Colonic mucosa (tissue), 4 donors: ENCODE measurements around the gene FAXC. TPM values are rescaled to one million over a fixed set of nuclear protein-coding genes. Genes with fewer than 3 reads are reported as not detected.

ENCODE experiments used
- DNase-seq: peaks from one replicate; pipeline ENCODE4 v3.0.0-alpha.2; 2020
- H3K27ac ChIP-seq: fragments of 200-600 bp; one replicate; pipeline ENCODE4 v1.8.0; 2021
- H3K27me3 ChIP-seq: fragments of 200-600 bp; one replicate; pipeline ENCODE4 v1.8.0; 2021
- H3K36me3 ChIP-seq: fragments of 200-600 bp; one replicate; pipeline ENCODE4 v1.8.0; 2021
- H3K4me1 ChIP-seq: fragments of 200-600 bp; one replicate; pipeline ENCODE4 v1.8.0; 2021; ENCODE audit warnings: mild to moderate bottlenecking
- H3K4me3 ChIP-seq: fragments of 200-600 bp; one replicate; pipeline ENCODE4 v1.8.0; 2021
- H3K9ac ChIP-seq, 2 donors: one replicate each; pipeline ENCODE4 v1.7.0; 2013; ENCODE audit warnings: control low read depth in 2 of 2, low read depth in 2 of 2, low read length in 2 of 2
- H3K9me3 ChIP-seq: fragments of 200-600 bp; one replicate; pipeline ENCODE4 v1.8.0; 2021
- CTCF ChIP-seq: fragments of 200-600 bp; IDR thresholded peaks from one replicate; pipeline ENCODE4 v1.8.0; 2022; ENCODE audit warnings: antibody characterized with exemption, mild to moderate bottlenecking
- intact Hi-C: fragments of 100-400 bp; cut with DNase I; formaldehyde crosslinking; loops from one replicate; pipeline ENCODE4 v1.14.1; 2022
- total RNA-seq, 2 donors: library from RNA; stranded (reverse); fragmentation: NEBNext Ultra II Directional in 1 of 2; extraction: Animal tissue kit (Norgen Biotek cat#: 25700) in 1 of 2; gene quantifications; one replicate each; pipeline ENCODE4 v1.2.1, GENCODE V29; 2021
- donor health status: healthy.
- donor health status: DM: no; HTN: no; CAD: no.
- donor health status: DM: no; HTN: no; CAD: no.

The FAXC gene
- total RNA-seq, 2 donors from 2014 or later: 0.44 to 4.9 TPM

GRCh38 chr6:99331531-99331930 lies 17.9 kb downstream of the FAXC start:
- no peaks in the 10 kb centered on the region for H3K4me1 ChIP-seq
- H3K36me3 ChIP-seq: no peaks in the 10 kb centered on the region
- intact Hi-C loops: loop anchor here (5.0 kb wide), 1 partner anchor 96 kb away; the partner anchor contains the start of gene PNISR
- no peak overlapping the region for H3K27ac ChIP-seq
- no peak for TF ChIP-seq CTCF
- no peaks in the 10 kb centered on the region for H3K9me3 ChIP-seq
- no peak overlapping the region for H3K4me3 ChIP-seq
- H3K27me3 ChIP-seq: no peaks in the 10 kb centered on the region
- no peak for DNase-seq
- no peak overlapping the region for H3K9ac ChIP-seq

- intact Hi-C loops: loop anchor here (5.0 kb wide), 1 partner anchor 97 kb away; the partner anchor contains the start of gene PNISR
- no peak overlapping the region for H3K9ac ChIP-seq
- H3K27ac ChIP-seq: no peak overlapping the region
- peak; percentile 67 for TF ChIP-seq CTCF
- H3K27me3 ChIP-seq: no peaks in the 10 kb centered on the region
- H3K36me3 ChIP-seq: no peaks in the 10 kb centered on the region
- no peak overlapping the region for H3K4me3 ChIP-seq
- H3K4me1 ChIP-seq: no peaks in the 10 kb centered on the region
- H3K9me3 ChIP-seq: no peaks in the 10 kb centered on the region
- DNase-seq: peak; percentile 34
Measured at GRCh38 chr6:99330159-99330558, 19.3 kb downstream of the FAXC start.

- H3K27me3 ChIP-seq: no peaks in the 10 kb centered on the region
- H3K27ac ChIP-seq: no peak overlapping the region
- no peaks in the 10 kb centered on the region for H3K4me1 ChIP-seq
- no peak overlapping the region for H3K9ac ChIP-seq
- no peak for TF ChIP-seq CTCF
- H3K36me3 ChIP-seq: no peaks in the 10 kb centered on the region
- intact Hi-C loops: no loop called here
- DNase-seq: no peak
- no peaks in the 10 kb centered on the region for H3K9me3 ChIP-seq
- no peak overlapping the region for H3K4me3 ChIP-seq
Measured at GRCh38 chr6:99324996-99325395, 24.5 kb downstream of the FAXC start.

DNA sequence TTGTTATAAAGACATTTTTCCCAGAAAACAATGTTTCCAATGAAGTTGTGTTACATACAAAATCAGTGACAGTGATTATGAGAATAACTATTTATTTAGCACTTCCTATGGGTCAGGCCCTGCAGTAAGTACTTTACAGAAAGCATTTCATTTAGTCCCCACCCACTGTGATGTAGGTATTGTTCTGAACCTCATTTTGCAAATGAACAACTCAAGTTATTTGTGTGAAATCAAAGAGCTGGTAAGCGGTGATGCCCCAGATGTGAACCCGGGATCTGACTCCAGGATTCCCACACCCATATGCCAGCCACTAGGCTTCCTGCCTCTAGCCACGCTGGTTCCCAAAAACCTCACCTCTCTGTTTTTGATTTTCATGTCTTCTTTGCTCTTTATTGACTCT lies 30.9 kb downstream of the FAXC start:
- H3K4me1 ChIP-seq: no peaks in the 10 kb centered on the region
- no peak overlapping the region for H3K27ac ChIP-seq
- H3K9ac ChIP-seq: no peak overlapping the region
- H3K36me3 ChIP-seq: no peaks in the 10 kb centered on the region
- H3K27me3 ChIP-seq: no peaks in the 10 kb centered on the region
- H3K9me3 ChIP-seq: no peaks in the 10 kb centered on the region
- TF ChIP-seq CTCF: no peak
- DNase-seq: no peak
- intact Hi-C loops: no loop called here
- no peak overlapping the region for H3K4me3 ChIP-seq

GRCh38 chr6:99312354-99312753 lies 37.1 kb downstream of the FAXC start:
- Histone ChIP-seq H3K4me3 (no peak overlapping the region), H3K27ac (no peak overlapping the region), H3K27me3 (no peaks in the 10 kb centered on the region), H3K36me3 (no peaks in the 10 kb centered on the region), H3K9me3 (no peaks in the 10 kb centered on the region), H3K4me1 (no peaks in the 10 kb centered on the region), H3K9ac (no peak overlapping the region)
- intact Hi-C loops: no loop called here
- no peak for DNase-seq
- TF ChIP-seq CTCF: no peak

- DNase-seq: no peak
- no peak overlapping the region for H3K27ac ChIP-seq
- H3K9ac ChIP-seq: no peak overlapping the region
- no peak for TF ChIP-seq CTCF
- intact Hi-C loops: no loop called here
- H3K36me3 ChIP-seq: no peaks in the 10 kb centered on the region
- no peak overlapping the region for H3K4me3 ChIP-seq
- H3K27me3 ChIP-seq: no peaks in the 10 kb centered on the region
- H3K4me1 ChIP-seq: no peaks in the 10 kb centered on the region
- no peaks in the 10 kb centered on the region for H3K9me3 ChIP-seq
Measured at GRCh38 chr6:99310553-99310952, 38.9 kb downstream of the FAXC start.
